GM19328 (cell line): ENCODE results near the gene JUND.

Experiments used
- ATAC-seq: cut with Tn5 transposase; IDR thresholded peaks from one replicate; pipeline ENCODE4 v1.9.1; 2021; ENCODE audit warnings: mild to moderate bottlenecking, moderate library complexity; ENCODE audit not compliant: unreplicated experiment

JUND gene

DNA sequence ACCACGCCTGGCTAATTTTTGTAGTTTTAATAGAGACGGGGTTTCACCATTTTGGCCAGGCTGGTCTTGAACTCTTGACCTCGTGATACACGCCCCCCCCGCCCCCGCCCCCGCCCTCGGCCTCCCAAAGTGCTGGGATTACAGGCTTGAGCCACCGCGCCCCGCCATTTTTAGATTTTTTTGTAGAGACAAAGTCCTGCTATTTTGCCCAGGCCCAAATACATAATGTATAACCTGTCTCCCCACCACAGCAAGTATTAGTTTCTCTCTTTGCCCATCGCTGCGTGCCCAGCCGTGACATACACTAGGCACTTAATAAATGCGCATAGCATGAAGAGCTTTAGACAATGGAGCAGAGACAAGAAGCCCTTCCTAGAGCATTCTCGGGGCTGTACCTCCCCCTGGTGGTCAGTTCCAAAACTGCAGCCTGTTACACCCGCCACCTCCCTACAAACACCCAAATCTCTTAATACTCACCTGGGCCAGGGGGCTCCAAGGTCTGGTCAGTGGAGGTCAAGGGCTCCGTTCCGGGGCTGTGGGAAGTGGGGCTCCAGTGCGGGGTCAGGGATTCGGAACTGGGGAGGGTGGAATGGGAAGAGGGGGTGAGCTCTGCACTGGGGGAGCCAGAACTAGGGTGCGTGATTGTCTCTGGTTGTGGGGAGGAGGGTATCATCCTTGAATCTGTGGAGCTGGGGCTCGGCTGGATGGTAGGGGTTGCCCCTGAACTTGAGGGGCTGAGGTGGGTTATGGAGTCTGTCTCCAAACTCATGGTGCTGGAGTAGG, 29.6 kb downstream of the JUND start:
- ATAC-seq = no peak

DNA sequence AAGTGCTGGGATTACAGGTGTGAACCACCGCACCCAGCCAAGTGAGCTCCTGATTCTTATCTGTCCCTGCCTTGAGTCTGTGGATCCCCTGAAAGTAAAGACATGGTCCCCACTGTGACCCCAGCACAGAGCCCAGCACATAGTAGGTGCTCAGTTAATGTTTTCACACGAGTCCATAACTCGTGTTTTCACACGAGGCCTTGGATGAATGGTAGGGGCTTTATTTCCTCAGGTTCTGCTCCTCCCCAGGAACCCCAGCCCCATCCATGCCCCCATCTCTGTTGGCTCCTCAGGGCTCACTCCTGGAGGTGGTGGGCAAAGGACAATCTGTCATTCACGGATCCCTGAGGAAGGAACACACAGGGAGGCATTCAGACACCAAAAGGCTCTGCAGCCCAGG, 31.6 kb downstream of the JUND start:
- ATAC-seq = no peak

DNA sequence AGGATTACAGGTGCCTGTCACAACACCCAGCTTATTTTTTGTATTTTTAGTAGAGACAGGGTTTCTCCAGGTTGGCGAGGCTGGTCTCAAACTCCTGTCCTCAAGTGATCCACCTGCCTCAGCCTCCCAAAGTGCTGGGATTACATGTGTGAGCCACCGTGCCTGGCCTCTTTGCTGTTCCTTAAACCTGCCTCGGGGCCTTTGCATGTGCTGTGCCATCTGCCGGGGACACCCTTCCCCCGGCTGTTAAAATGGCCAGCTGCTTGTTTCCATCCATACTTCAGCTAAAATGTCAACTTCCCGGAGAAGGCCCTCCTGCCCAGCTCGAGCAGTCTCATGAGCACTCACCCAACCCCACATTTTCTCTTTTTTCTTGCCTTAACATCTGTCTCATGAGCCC, 36.1 kb downstream of the JUND start:
- ATAC-seq = no peak

DNA sequence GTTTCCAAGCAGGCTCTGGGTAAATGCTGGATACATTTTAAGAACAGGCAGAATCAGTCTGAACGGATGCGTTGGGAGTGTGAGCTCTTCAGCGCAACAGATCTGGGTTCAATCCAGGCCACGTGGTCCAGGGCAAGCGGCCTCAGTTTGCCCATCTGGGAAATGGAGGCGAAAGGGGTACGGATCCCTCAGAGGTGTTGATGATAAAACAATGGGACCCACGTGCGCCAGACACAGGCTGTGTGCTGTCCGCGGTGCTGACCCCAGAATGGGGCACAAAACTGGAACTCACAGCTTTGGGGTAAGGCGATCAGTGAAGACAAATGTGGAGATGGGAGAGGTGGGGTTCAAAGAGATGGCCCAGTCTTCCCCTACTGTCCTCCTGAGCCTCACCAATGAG, 42.1 kb downstream of the JUND start:
- ATAC-seq = no peak

DNA sequence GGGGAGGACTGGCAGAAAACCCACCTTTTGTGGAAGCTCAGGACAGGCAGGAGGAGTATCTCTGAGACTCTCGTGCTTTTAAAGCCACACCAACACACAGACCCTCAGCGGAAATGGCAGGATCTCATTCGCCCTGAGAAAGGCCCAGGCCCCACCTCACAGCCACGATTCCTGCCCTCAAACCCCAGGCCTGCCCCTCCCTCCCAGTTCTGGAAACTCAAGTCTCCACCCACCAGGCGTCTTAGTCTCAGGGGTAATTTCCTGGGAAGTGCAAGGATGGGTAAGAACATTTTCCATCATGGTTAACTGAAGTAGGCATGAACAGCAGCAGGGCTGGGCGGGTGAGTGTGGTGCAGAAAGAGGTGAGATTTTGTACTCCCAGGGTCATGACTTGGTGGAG, 47.2 kb downstream of the JUND start:
- ATAC-seq = no peak

DNA sequence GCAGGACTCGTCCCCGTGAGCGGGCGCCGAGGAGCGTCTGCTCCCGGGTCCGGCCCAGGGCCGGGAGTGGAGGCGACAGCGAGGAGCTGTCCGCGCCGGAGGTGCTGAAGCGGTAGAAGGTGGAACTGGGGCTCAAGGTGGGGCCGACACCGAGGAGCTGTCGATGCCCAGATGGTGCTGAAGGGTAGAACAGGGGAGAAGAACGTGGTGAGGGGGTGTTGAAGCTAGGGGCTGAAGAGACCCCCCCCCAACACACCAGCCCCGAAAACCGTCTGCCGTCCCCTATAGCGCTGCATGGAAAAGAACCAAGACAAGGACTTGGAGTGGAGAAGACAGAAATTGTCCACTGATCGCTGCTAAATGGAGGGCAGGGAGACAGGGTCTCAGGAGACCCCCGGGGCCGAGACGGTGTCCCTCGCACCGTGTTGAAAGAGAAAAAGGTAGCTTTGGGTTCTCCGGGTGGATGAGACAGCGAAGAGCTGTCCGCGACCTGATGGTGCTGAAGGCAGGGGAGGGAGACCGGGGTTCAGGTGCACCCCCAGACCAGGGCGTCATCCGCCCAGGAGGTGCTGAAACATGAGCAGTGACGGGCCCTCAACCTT, 48.1 kb downstream of the JUND start:
- ATAC-seq = no peak

DNA sequence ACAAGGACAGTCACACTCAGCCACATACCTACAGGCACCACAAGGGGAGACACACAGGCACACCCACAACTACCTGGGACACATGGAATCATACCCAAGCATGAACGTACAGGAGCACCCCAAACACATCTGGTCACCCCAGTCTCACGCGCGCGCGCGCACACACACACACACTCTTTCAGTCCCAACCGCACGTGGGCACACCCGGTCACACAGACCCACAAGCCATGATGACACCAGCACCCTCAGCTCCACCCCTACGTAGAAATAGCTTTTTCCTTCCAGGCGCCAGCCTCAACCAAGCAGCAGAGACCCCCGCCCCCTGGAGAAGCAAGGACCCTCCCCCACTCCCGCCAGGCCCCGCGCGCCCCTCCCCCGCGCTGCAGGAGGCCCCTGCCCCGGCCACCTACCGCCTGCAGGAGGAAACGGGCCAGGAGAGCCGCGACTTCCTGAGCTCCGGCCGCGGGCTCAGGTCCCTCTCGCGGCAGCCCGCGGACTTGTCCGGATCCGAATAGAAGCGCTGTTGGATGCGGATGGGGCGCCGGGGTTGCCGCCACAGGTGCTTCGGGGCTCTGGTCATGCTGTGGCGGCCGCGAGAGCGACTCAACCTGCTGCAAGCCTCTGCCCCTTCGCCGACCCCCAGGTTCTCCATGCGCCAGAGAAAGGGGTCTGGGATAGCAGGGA, 48.7 kb downstream of the JUND start:
- no peak for ATAC-seq

DNA sequence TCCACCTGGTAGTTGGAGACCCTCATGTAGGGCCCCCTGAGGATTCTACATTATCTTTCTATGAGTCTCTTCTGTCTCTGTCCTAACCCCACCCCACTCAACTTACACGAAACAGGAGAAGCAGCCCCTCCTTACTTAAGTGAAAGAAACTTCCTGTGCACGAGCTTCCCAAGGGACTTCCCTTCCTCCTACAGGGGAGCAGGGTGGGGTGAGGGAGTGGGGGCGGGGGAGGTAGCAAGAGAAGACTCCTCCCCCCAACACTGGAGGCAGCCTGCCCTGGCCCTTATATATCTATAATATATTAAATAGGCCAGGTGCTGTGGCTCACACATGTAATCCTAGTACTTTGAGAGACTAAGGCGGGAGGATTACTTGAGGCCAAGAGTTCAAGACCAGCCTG, 49.6 kb downstream of the JUND start:
- no peak for ATAC-seq

DNA sequence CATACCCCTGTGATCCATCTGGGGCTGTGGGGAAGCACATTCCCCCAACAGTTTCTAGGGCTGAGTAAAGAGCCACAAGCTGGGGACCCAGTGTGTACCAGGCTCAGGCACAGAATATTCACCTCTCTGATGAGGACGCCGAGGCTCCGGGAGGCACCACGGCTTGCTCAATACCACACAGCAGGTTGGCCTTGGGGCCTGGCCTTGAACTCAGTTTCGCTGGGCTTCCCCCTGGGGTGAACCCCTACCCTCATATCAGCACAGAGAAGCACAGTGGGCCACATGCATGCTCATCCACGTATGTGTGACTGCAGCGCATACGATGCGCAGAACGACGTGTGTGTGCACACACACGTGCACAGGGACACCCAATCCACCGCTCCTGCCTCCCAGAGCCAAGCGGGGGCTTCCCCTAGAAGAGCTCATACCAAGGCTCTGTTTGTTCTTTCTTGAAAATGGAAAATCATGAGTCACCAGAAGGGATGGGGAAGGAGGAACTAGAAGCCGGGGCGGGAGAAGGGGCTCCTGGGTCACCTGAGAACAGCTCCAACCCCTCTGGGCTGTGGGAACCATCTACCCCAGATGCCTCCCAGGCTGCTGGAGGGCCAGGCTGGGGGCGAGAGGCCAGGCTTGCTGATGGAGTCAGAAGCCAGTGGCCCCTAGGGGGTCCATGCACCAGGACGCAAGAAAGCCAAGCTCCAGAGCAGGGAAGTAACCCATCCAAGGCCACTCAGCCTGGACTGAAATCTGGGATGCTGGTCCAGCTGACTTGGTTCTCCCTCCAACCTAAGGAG, 50.3 kb downstream of the JUND start:
- no peak for ATAC-seq

DNA sequence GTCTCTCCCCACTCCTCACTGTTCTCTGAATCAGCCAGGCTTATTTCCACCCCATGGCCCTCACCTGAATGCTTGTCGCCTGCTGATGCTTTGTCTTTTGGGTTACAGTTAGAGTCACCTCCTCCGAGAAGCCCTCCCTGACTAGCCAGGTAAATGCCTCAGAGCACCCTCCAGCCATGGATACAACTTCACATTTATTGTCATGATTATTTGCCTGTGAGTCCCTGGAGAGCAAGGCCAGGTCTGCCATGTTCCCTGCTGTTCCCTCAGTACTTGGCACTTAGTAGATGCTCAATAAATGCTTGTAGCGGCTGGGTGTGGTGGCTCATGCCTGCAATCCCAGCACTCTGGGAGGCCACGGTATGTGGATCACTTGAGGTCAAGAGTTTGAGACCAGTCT, 51.5 kb downstream of the JUND start:
- ATAC-seq = no peak
